NT2/D1 (cell line): ENCODE results near the gene DCTPP1.

ENCODE experiments used
- DNase-seq: peaks from one replicate; pipeline ENCODE4 v3.0.0-alpha.2; 2011; ENCODE audit warnings: low read depth, low spot score
- H3K27me3 ChIP-seq: 2 replicates; pipeline ENCODE4 v1.6.0; 2011; ENCODE audit warnings: mild to moderate bottlenecking; ENCODE audit not compliant: insufficient read length, insufficient read depth
- H3K36me3 ChIP-seq: 2 replicates; pipeline ENCODE4 v1.6.1; 2011; ENCODE audit warnings: mild to moderate bottlenecking, low read length, mixed read lengths; ENCODE audit not compliant: insufficient read depth, insufficient read length
- H3K4me1 ChIP-seq: 2 replicates; pipeline ENCODE4 v1.5.1; 2011; ENCODE audit not compliant: insufficient read depth, insufficient read length
- H3K4me3 ChIP-seq: 2 replicates; pipeline ENCODE4 v1.5.1; 2011; ENCODE audit warnings: low read depth; ENCODE audit not compliant: insufficient read length
- H3K9ac ChIP-seq: 2 replicates; pipeline ENCODE4 v1.6.0; 2011; ENCODE audit warnings: low read depth; ENCODE audit not compliant: insufficient read length
- H3K9me3 ChIP-seq: 2 replicates; pipeline ENCODE4 v1.5.1; 2011; ENCODE audit warnings: mild to moderate bottlenecking, low read length; ENCODE audit not compliant: insufficient read depth
- SUZ12 ChIP-seq: IDR thresholded peaks from 2 replicates; pipeline ENCODE4 v1.6.1; 2011; ENCODE audit not compliant: insufficient read length, insufficient read depth; ENCODE audit errors: extremely low read depth
- YY1 ChIP-seq: IDR thresholded peaks from 2 replicates; pipeline ENCODE4 v1.6.1; 2011; ENCODE audit not compliant: insufficient read length, insufficient read depth
- ZNF274 ChIP-seq: IDR thresholded peaks from 2 replicates; pipeline ENCODE4 v1.6.1; 2011; ENCODE audit warnings: mild to moderate bottlenecking, low read depth, low read length

DCTPP1 gene

GRCh38 chr16:30382111-30382881, 47.5 kb downstream of the DCTPP1 start, which contains the start of gene SEPTIN1:
Gene SEPTIN1, minus strand, starts transcription at chr16:30382561. Its CDS starts 19 bp downstream, at chr16:30382542.
- TF ChIP-seq SUZ12 (no peak), ZNF274 (no peak), YY1 (no peak)
- Histone ChIP-seq H3K9ac (peak within 1 kb of the TSS; percentile 23), H3K36me3 (peaks cover 12% of the 10 kb centered on the region), H3K4me1 (peaks cover 12% of the 10 kb centered on the region), H3K27me3 (no peaks in the 10 kb centered on the region), H3K9me3 (no peaks in the 10 kb centered on the region), H3K4me3 (no peak within 1 kb of the TSS)
- no peak for DNase-seq

- H3K4me3 ChIP-seq, result no peak overlapping the region
- peaks cover 14% of the 10 kb centered on the region for H3K4me1 ChIP-seq
- TF ChIP-seq SUZ12 (no peak), YY1 (no peak), ZNF274 (no peak)
- H3K9me3 ChIP-seq, result no peaks in the 10 kb centered on the region
- no peak for DNase-seq
- peaks cover 12% of the 10 kb centered on the region for H3K36me3 ChIP-seq
- no peaks in the 10 kb centered on the region for H3K27me3 ChIP-seq
- H3K9ac ChIP-seq, result peak overlapping the region; percentile 23
These were observed 48.4 kb downstream of the DCTPP1 start for GRCh38 chr16:30381291-30382041.

GRCh38 chr16:30380803-30381208, 49.0 kb downstream of the DCTPP1 start:
- TF ChIP-seq YY1 (no peak), SUZ12 (no peak), ZNF274 (no peak)
- no peak for DNase-seq
- Histone ChIP-seq H3K4me1 (peaks cover 19% of the 10 kb centered on the region), H3K9me3 (no peaks in the 10 kb centered on the region), H3K36me3 (peaks cover 12% of the 10 kb centered on the region), H3K9ac (no peak overlapping the region), H3K4me3 (no peak overlapping the region), H3K27me3 (no peaks in the 10 kb centered on the region)

- TF ChIP-seq SUZ12 (no peak), ZNF274 (no peak), YY1 (no peak)
These were observed 49.6 kb downstream of the DCTPP1 start for GRCh38 chr16:30380072-30380802.

GRCh38 chr16:30379158-30379783, 50.6 kb downstream of the DCTPP1 start:
- H3K36me3 ChIP-seq, result peaks cover 12% of the 10 kb centered on the region
- H3K9me3 ChIP-seq, result no peaks in the 10 kb centered on the region
- peak overlapping the region; percentile 86 for H3K4me3 ChIP-seq
- peak overlapping the region; percentile 95 for H3K9ac ChIP-seq
- no peak for TF ChIP-seq SUZ12
- TF ChIP-seq YY1, result no peak
- no peak for TF ChIP-seq ZNF274
- no peaks in the 10 kb centered on the region for H3K27me3 ChIP-seq
- DNase-seq, result no peak
- H3K4me1 ChIP-seq, result peaks cover 19% of the 10 kb centered on the region

More at GRCh38 chr16:30380072-30380802, 49.6 kb downstream of the DCTPP1 start:
- peaks cover 19% of the 10 kb centered on the region for H3K4me1 ChIP-seq
- H3K36me3 ChIP-seq, result peaks cover 12% of the 10 kb centered on the region
- H3K4me3 ChIP-seq, result no peak overlapping the region
- no peak for DNase-seq
- no peaks in the 10 kb centered on the region for H3K9me3 ChIP-seq
- no peaks in the 10 kb centered on the region for H3K27me3 ChIP-seq
- no peak overlapping the region for H3K9ac ChIP-seq

GRCh38 chr16:30378236-30379157, 51.3 kb downstream of the DCTPP1 start:
- DNase-seq, result peak; percentile 98
- Histone ChIP-seq H3K36me3 (peaks cover 12% of the 10 kb centered on the region), H3K9me3 (no peaks in the 10 kb centered on the region), H3K4me1 (peaks cover 19% of the 10 kb centered on the region), H3K27me3 (no peaks in the 10 kb centered on the region), H3K4me3 (peak overlapping the region; percentile 86), H3K9ac (peak overlapping the region; percentile 99)
- TF ChIP-seq ZNF274 (no peak), SUZ12 (no peak), YY1 (no peak)
